Measurements from ENCODE around the gene SLC22A6. TPM values are rescaled to one million over a fixed set of nuclear protein-coding genes. Genes with fewer than 3 reads are reported as not detected.
"Not testable (repeated sequence)": the region's sequence is repeated elsewhere in the genome, so short reads cannot be mapped to it uniquely, and the experiment has no call there.

The SLC22A6 gene
- total and polyA plus RNA-seq, 4 donors, result 0.25 TPM; not detected in 3

- DNase-seq (no peak), ATAC-seq (ENCODE audit: low FRiP score) (no peak)
- whole genome bisulfite sequencing, 2 donors, result 84% methylated on average over 4 of the region's 4 CpGs
- Histone ChIP-seq H3K36me3 (ENCODE audit: control insufficient read depth in 1 of 2, insufficient read depth in 2 of 2, low read length in 1 of 2) (no peaks in the 10 kb centered on the region), H3K27ac (ENCODE audit: low read depth in 1 of 2, low read length in 2 of 2) (no peak overlapping the region), H3K4me1 (ENCODE audit: control insufficient read depth in 1 of 2, insufficient read depth in 2 of 2, low read length in 2 of 2) (no peaks in the 10 kb centered on the region), H3K9me3 (ENCODE audit: control insufficient read depth, low read length) (no peaks in the 10 kb centered on the region), H3K4me3 (ENCODE audit: low read length in 2 of 2) (no peak overlapping the region), H3K27me3 (ENCODE audit: control insufficient read depth in 1 of 2, insufficient read depth in 2 of 2, low read length in 1 of 2) (peaks cover 0 to 2% of the 10 kb centered on the region in 2 donors)
- intact Hi-C loops (cut with DNase I), result no loop called here
Observed at GRCh38 chr11:62953811-62954210, 31.0 kb downstream of the SLC22A6 start.

DNA sequence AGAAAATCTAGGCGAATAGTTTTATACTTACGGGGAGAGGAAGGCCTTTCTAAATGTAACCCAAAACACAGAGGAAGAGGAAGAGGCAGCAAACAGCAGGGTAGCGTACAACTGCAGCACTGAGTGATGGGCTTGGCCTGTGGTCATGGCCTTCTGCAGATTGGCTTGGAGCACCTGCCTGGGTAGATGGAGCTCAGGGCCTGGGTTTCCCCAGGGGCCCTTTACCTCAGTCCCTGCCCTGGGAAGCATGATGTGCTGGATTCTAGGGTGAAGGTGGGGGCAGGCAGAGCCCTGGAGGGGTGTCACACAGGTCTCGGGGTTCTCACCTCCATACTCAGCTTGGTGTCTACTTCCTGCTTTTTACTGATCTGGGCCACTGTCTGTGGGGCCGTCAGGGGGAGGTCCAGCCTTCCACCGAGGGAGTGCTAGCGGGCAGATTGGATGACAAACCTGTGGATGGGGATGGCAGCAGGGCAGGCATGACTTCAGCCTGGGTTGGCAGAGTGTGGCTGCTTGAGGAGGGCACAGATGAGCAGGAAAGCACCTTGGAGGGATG is 35.9 kb downstream of the SLC22A6 start:
- DNase-seq, result no peak
- 78% methylated on average over 7 of the region's 7 CpGs for WGBS, 2 donors
- intact Hi-C loops (cut with DNase I), result no loop called here

GRCh38 chr11:62945538-62945937 is 39.2 kb downstream of the SLC22A6 start:
- DNase-seq; H3K27me3 ChIP-seq (ENCODE audit: control insufficient read depth in 1 of 2, insufficient read depth in 2 of 2, low read length in 1 of 2); intact Hi-C loops (cut with DNase I); H3K4me3 ChIP-seq (ENCODE audit: low read length in 2 of 2); H3K9me3 ChIP-seq (ENCODE audit: control insufficient read depth, low read length); ATAC-seq (ENCODE audit: low FRiP score); H3K36me3 ChIP-seq (ENCODE audit: control insufficient read depth in 1 of 2, insufficient read depth in 2 of 2, low read length in 1 of 2); H3K4me1 ChIP-seq (ENCODE audit: control insufficient read depth in 1 of 2, insufficient read depth in 2 of 2, low read length in 2 of 2); H3K27ac ChIP-seq (ENCODE audit: low read depth in 1 of 2, low read length in 2 of 2): not testable (repeated sequence)
- 94 to 97% methylated on average over 10 of the region's 10 CpGs for WGBS, 2 donors

More for the DNA sequence above, 35.9 kb downstream of the SLC22A6 start:
- H3K27ac ChIP-seq (ENCODE audit: low read depth in 1 of 2, low read length in 2 of 2), result no peak overlapping the region
- no peaks in the 10 kb centered on the region for H3K4me1 ChIP-seq (ENCODE audit: control insufficient read depth in 1 of 2, insufficient read depth in 2 of 2, low read length in 2 of 2)
- ATAC-seq (ENCODE audit: low FRiP score), result no peak
- no peaks in the 10 kb centered on the region for H3K9me3 ChIP-seq (ENCODE audit: control insufficient read depth, low read length)
- H3K27me3 ChIP-seq (ENCODE audit: control insufficient read depth in 1 of 2, insufficient read depth in 2 of 2, low read length in 1 of 2), result no peaks in the 10 kb centered on the region
- H3K4me3 ChIP-seq (ENCODE audit: low read length in 2 of 2), result no peak overlapping the region
- no peaks in the 10 kb centered on the region for H3K36me3 ChIP-seq (ENCODE audit: control insufficient read depth in 1 of 2, insufficient read depth in 2 of 2, low read length in 1 of 2)

DNA sequence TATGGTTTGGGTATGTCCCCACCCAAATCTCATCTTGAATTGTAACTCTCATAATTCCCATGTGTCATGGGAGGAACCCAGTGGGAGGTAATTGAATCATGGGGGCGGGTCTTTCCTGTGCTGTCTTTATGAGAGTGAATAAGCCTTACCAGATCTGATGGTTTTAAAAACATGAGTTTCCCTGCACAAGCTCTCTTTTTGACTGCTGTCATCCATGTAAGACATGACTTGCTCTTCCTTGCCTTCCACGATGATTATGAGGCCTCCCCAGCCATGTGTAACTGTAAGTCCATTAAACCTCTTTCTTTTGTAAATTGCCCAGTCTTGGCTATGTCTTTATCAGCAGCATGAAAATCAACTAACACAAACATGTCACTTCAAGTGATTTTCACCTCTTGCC is 47.2 kb downstream of the SLC22A6 start:
- WGBS, 2 donors, result 82 to 89% methylated on average over 2 of the region's 2 CpGs
- H3K4me1 ChIP-seq (ENCODE audit: control insufficient read depth in 1 of 2, insufficient read depth in 2 of 2, low read length in 2 of 2); H3K9me3 ChIP-seq (ENCODE audit: control insufficient read depth, low read length); ATAC-seq (ENCODE audit: low FRiP score); H3K27ac ChIP-seq (ENCODE audit: low read depth in 1 of 2, low read length in 2 of 2); H3K36me3 ChIP-seq (ENCODE audit: control insufficient read depth in 1 of 2, insufficient read depth in 2 of 2, low read length in 1 of 2); intact Hi-C loops (cut with DNase I); DNase-seq; H3K27me3 ChIP-seq (ENCODE audit: control insufficient read depth in 1 of 2, insufficient read depth in 2 of 2, low read length in 1 of 2); H3K4me3 ChIP-seq (ENCODE audit: low read length in 2 of 2): not testable (repeated sequence)

DNA sequence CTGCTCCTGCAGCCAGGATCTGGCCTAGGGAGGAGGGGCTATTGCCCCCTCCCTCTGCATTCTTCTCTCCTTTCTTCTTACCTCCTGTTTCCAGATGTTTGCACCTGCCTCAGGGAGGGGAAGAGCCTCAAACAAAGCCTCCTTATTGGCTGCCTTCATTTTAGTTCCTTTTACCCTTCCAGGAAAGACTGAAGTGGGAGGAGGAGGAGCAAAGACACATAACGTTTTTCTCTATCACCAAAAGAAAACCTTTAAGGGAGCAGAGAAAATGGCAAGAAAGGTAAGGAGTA is 50.3 kb downstream of the SLC22A6 start:
- H3K4me1 ChIP-seq (ENCODE audit: control insufficient read depth in 1 of 2, insufficient read depth in 2 of 2, low read length in 2 of 2), result no peaks in the 10 kb centered on the region
- intact Hi-C loops (cut with DNase I), result no loop called here

GRCh38 chr11:62933750-62934495 is 50.8 kb downstream of the SLC22A6 start:
- DNase-seq (no peak), ATAC-seq (ENCODE audit: low FRiP score) (peak; percentile 22)
- Histone ChIP-seq H3K9me3 (ENCODE audit: control insufficient read depth, low read length) (no peaks in the 10 kb centered on the region), H3K4me1 (ENCODE audit: control insufficient read depth in 1 of 2, insufficient read depth in 2 of 2, low read length in 2 of 2) (no peaks in the 10 kb centered on the region), H3K27me3 (ENCODE audit: control insufficient read depth in 1 of 2, insufficient read depth in 2 of 2, low read length in 1 of 2) (no peaks in the 10 kb centered on the region), H3K36me3 (ENCODE audit: control insufficient read depth in 1 of 2, insufficient read depth in 2 of 2, low read length in 1 of 2) (no peaks in the 10 kb centered on the region), H3K4me3 (ENCODE audit: low read length in 2 of 2) (no peak overlapping the region), H3K27ac (ENCODE audit: low read depth in 1 of 2, low read length in 2 of 2) (no peak overlapping the region)
- intact Hi-C loops (cut with DNase I), result no loop called here
- WGBS, 2 donors, result 89 to 90% methylated on average over 5 of the region's 5 CpGs

More for the DNA sequence above, 50.3 kb downstream of the SLC22A6 start:
- Histone ChIP-seq H3K9me3 (ENCODE audit: control insufficient read depth, low read length) (no peaks in the 10 kb centered on the region), H3K27me3 (ENCODE audit: control insufficient read depth in 1 of 2, insufficient read depth in 2 of 2, low read length in 1 of 2) (no peaks in the 10 kb centered on the region), H3K27ac (ENCODE audit: low read depth in 1 of 2, low read length in 2 of 2) (no peak overlapping the region), H3K36me3 (ENCODE audit: control insufficient read depth in 1 of 2, insufficient read depth in 2 of 2, low read length in 1 of 2) (no peaks in the 10 kb centered on the region), H3K4me3 (ENCODE audit: low read length in 2 of 2) (no peak overlapping the region)
- 26 to 39% methylated on average over 1 of the region's 1 CpG for WGBS, 2 donors
- DNase-seq, result no peak
- no peak for ATAC-seq (ENCODE audit: low FRiP score)

- no peaks in the 10 kb centered on the region for H3K4me1 ChIP-seq (ENCODE audit: control insufficient read depth in 1 of 2, insufficient read depth in 2 of 2, low read length in 2 of 2)
Observed at GRCh38 chr11:62933285-62933684, 51.5 kb downstream of the SLC22A6 start.

DNA sequence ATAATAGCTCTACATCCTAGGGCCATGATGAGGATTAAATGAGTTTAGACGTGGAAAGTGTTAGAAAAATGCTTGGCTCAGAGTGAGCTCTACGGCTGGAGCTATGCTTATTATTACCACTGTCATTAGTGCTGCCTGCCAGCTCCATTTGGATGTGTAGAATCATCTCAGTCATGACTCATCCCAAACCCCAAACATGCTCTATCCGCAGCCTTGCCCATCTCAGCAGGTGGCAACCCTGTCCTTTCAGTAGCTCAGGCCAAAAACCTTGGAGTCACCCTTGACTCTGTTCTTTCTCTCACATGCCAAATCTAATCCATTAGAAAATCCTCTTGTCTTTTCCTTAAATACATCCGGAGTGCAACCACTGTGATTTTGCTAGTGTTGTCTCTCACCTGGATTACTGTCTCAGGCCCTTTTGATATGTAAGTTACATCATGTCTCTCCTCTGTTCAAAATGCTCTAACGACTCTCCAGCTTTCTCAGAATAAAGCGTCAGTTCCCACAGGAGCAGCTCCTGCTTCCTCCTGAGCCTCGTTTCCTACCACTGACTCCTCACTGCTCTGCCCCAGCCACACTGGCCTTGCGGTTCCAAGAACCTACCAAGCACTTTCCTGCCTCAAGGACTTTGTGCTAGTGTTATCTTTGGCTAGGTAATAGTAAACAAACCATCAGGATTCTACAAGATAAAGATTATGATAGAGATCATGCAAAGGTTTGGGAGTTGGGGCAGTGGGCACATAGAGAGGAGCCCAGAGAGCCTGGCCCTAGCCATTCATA is 53.1 kb downstream of the SLC22A6 start:
- Histone ChIP-seq H3K9me3 (ENCODE audit: control insufficient read depth, low read length) (no peaks in the 10 kb centered on the region), H3K27me3 (ENCODE audit: control insufficient read depth in 1 of 2, insufficient read depth in 2 of 2, low read length in 1 of 2) (no peaks in the 10 kb centered on the region), H3K4me3 (ENCODE audit: low read length in 2 of 2) (no peak overlapping the region), H3K27ac (ENCODE audit: low read depth in 1 of 2, low read length in 2 of 2) (no peak overlapping the region), H3K4me1 (ENCODE audit: control insufficient read depth in 1 of 2, insufficient read depth in 2 of 2, low read length in 2 of 2) (no peaks in the 10 kb centered on the region), H3K36me3 (ENCODE audit: control insufficient read depth in 1 of 2, insufficient read depth in 2 of 2, low read length in 1 of 2) (no peaks in the 10 kb centered on the region)
- no peak for ATAC-seq (ENCODE audit: low FRiP score)
- DNase-seq, result no peak
- intact Hi-C loops (cut with DNase I), result no loop called here
- 68 to 71% methylated on average over 8 of the region's 8 CpGs for WGBS, 2 donors

More at GRCh38 chr11:62933285-62933684, 51.5 kb downstream of the SLC22A6 start:
- Histone ChIP-seq H3K36me3 (ENCODE audit: control insufficient read depth in 1 of 2, insufficient read depth in 2 of 2, low read length in 1 of 2) (no peaks in the 10 kb centered on the region), H3K27ac (ENCODE audit: low read depth in 1 of 2, low read length in 2 of 2) (no peak overlapping the region), H3K27me3 (ENCODE audit: control insufficient read depth in 1 of 2, insufficient read depth in 2 of 2, low read length in 1 of 2) (no peaks in the 10 kb centered on the region), H3K9me3 (ENCODE audit: control insufficient read depth, low read length) (no peaks in the 10 kb centered on the region), H3K4me3 (ENCODE audit: low read length in 2 of 2) (no peak overlapping the region)
- intact Hi-C loops (cut with DNase I), result no loop called here
- 84 to 85% methylated on average over 13 of the region's 13 CpGs for WGBS, 2 donors
- no peak for DNase-seq
- ATAC-seq (ENCODE audit: low FRiP score), result no peak

GRCh38 chr11:62930666-62931065 is 54.1 kb downstream of the SLC22A6 start:
- H3K4me3 ChIP-seq (ENCODE audit: low read length in 2 of 2), result no peak overlapping the region
- H3K27ac ChIP-seq (ENCODE audit: low read depth in 1 of 2, low read length in 2 of 2), result no peak overlapping the region
- H3K9me3 ChIP-seq (ENCODE audit: control insufficient read depth, low read length), result no peaks in the 10 kb centered on the region
- no peak for DNase-seq
- no peak for ATAC-seq (ENCODE audit: low FRiP score)
- no peaks in the 10 kb centered on the region for H3K36me3 ChIP-seq (ENCODE audit: control insufficient read depth in 1 of 2, insufficient read depth in 2 of 2, low read length in 1 of 2)
- no peaks in the 10 kb centered on the region for H3K4me1 ChIP-seq (ENCODE audit: control insufficient read depth in 1 of 2, insufficient read depth in 2 of 2, low read length in 2 of 2)
- no peaks in the 10 kb centered on the region for H3K27me3 ChIP-seq (ENCODE audit: control insufficient read depth in 1 of 2, insufficient read depth in 2 of 2, low read length in 1 of 2)
- intact Hi-C loops (cut with DNase I), result no loop called here
- WGBS, 2 donors, result 28 to 32% methylated on average over 1 of the region's 1 CpG
